GM12872 (cell line): Measurements from ENCODE around the gene DNM1.

Source experiments
- CTCF ChIP-seq: IDR thresholded peaks from 3 replicates; pipeline ENCODE4 v1.5.1; 2011; ENCODE audit warnings: low read depth, mild to moderate bottlenecking, low read length, moderate library complexity; ENCODE audit not compliant: insufficient read depth

Gene DNM1

GRCh38 chr9:128288273-128289004, 85.3 kb downstream of the DNM1 start:
- no peak for TF ChIP-seq CTCF

DNA sequence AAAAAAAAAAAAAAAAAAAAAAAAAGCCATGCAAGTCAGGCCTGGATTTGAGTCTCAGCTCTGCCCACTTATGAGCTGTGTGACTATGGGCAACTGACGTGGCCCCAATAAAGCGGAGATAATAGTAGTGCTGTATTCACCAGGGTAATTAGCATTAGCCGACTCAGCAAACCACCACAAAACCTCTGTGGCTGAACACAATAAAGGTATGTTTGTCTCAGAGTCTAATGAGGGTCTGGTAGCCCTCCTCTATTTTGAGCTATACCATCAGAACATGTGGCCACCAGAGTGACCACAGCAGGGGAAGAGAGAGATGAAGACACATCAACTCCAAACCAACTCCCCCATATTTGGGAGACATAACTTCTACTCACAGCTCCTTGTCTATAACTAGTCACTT, 88.8 kb downstream of the DNM1 start:
- no peak for TF ChIP-seq CTCF

- no peak for TF ChIP-seq CTCF
Observed at GRCh38 chr9:128293091-128293490, 89.9 kb downstream of the DNM1 start.

DNA sequence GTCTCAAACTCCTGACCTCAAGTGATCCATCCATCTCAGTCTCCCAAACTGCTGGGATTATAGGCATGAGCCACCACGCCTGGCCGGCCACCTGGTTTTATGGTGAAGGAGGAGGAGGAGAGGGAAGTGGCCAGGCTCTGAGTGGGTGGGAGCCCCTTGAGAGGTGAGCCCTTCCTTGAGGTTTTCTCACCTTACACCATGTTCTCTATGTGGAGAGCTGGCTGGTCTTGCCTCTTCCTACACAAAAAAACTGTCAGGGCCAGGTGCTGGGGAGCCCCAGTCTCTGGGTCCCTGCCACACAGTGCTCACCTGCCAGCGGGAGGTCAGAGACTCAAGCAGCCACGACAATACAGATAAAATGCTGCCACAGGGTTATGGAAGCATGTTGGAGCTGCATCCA, 91.0 kb downstream of the DNM1 start:
- TF ChIP-seq CTCF = no peak

- TF ChIP-seq CTCF = no peak
Observed at GRCh38 chr9:128296340-128297220, 93.4 kb downstream of the DNM1 start.

GRCh38 chr9:128297221-128297773, 94.1 kb downstream of the DNM1 start:
- TF ChIP-seq CTCF = no peak
